Type B pancreatic cell (in vitro differentiated cells): ENCODE measurements around the gene TMEM86A. TPM values are rescaled to one million over a fixed set of nuclear protein-coding genes. Genes with fewer than 3 reads are reported as not detected.

ENCODE experiments used
- DNase-seq: peaks from one replicate; pipeline ENCODE4 v3.0.0; 2021; ENCODE audit warnings: mixed read lengths; ENCODE audit not compliant: unreplicated experiment; ENCODE audit errors: extremely low spot score
- H3K27ac Mint-ChIP-seq: 2 replicates; pipeline ENCODE4 v1.8.0; 2021; ENCODE audit warnings: mild to moderate bottlenecking, mixed read lengths
- H3K27me3 Mint-ChIP-seq: 2 replicates; pipeline ENCODE4 v1.8.0; 2021; ENCODE audit warnings: mixed read lengths
- H3K36me3 Mint-ChIP-seq: 2 replicates; pipeline ENCODE4 v1.8.0; 2021; ENCODE audit warnings: mixed read lengths
- H3K4me1 Mint-ChIP-seq: one replicate; pipeline ENCODE4 v1.8.0; 2021; ENCODE audit warnings: mixed read lengths; ENCODE audit not compliant: unreplicated experiment
- H3K4me3 Mint-ChIP-seq: 2 replicates; pipeline ENCODE4 v1.8.0; 2021; ENCODE audit warnings: mild to moderate bottlenecking, mixed read lengths
- H3K9me3 Mint-ChIP-seq: 2 replicates; pipeline ENCODE4 v1.8.0; 2021; ENCODE audit warnings: mixed read lengths
- CTCF ChIP-seq: fragments of 200-600 bp; sonication (generic); conservative IDR thresholded peaks from 2 replicates; pipeline ENCODE4 v1.5.0; 2021; ENCODE audit warnings: antibody characterized with exemption, mild to moderate bottlenecking
- total RNA-seq: library from RNA; stranded (reverse); gene quantifications from 2 replicates; pipeline ENCODE4 v1.2.1, GENCODE V29; 2021; ENCODE audit warnings: low replicate concordance

Gene TMEM86A
- total RNA-seq, 1 donor from 2014 or later = 6.5 TPM

GRCh38 chr11:18706330-18707243 is 8.0 kb downstream of the TMEM86A start:
- H3K9me3 Mint-ChIP-seq = no peaks in the 10 kb centered on the region
- no peaks in the 10 kb centered on the region for H3K36me3 Mint-ChIP-seq
- peaks cover 50% of the 10 kb centered on the region for H3K27me3 Mint-ChIP-seq
- no peak for TF ChIP-seq CTCF
- peak overlapping the region; percentile 54 for H3K27ac Mint-ChIP-seq
- H3K4me1 Mint-ChIP-seq = peaks cover 13% of the 10 kb centered on the region
- no peak for DNase-seq
- peak overlapping the region; percentile 89 for H3K4me3 Mint-ChIP-seq

- Mint-ChIP-seq H3K36me3 (no peaks in the 10 kb centered on the region), H3K4me1 (peaks cover 13% of the 10 kb centered on the region), H3K27ac (no peak overlapping the region), H3K9me3 (no peaks in the 10 kb centered on the region), H3K27me3 (peaks cover 55% of the 10 kb centered on the region), H3K4me3 (peak overlapping the region; percentile 44)
- no peak for TF ChIP-seq CTCF
- no peak for DNase-seq
Measured at GRCh38 chr11:18707811-18708340, 9.3 kb downstream of the TMEM86A start.

GRCh38 chr11:18709414-18709813 is 10.8 kb downstream of the TMEM86A start:
- Mint-ChIP-seq H3K27ac (no peak overlapping the region), H3K36me3 (no peaks in the 10 kb centered on the region), H3K27me3 (peaks cover 60% of the 10 kb centered on the region), H3K4me1 (peaks cover 11% of the 10 kb centered on the region), H3K9me3 (no peaks in the 10 kb centered on the region), H3K4me3 (no peak overlapping the region)
- no peak for DNase-seq
- no peak for TF ChIP-seq CTCF

- DNase-seq = no peak
- no peak for TF ChIP-seq CTCF
- Mint-ChIP-seq H3K36me3 (no peaks in the 10 kb centered on the region), H3K27me3 (peaks cover 58% of the 10 kb centered on the region), H3K4me3 (no peak overlapping the region), H3K4me1 (peaks cover 7% of the 10 kb centered on the region), H3K27ac (no peak overlapping the region), H3K9me3 (no peaks in the 10 kb centered on the region)
Measured at GRCh38 chr11:18710545-18710944, 12.0 kb downstream of the TMEM86A start.

- H3K9me3 Mint-ChIP-seq = no peaks in the 10 kb centered on the region
Measured at GRCh38 chr11:18713646-18714442, 15.3 kb downstream of the TMEM86A start.

More at GRCh38 chr11:18713646-18714442, 15.3 kb downstream of the TMEM86A start:
- Mint-ChIP-seq H3K4me1 (no peaks in the 10 kb centered on the region), H3K36me3 (no peaks in the 10 kb centered on the region), H3K27ac (no peak overlapping the region), H3K27me3 (peaks cover 52% of the 10 kb centered on the region), H3K4me3 (no peak overlapping the region)
- TF ChIP-seq CTCF = no peak
- DNase-seq = no peak
